GM21423 (cell line): Measurements from ENCODE around the gene SLC35F1.
A peak's percentile ranks its signal among the peaks of the same experiment; 100 is the strongest.

Source experiments
- ATAC-seq: cut with Tn5 transposase; IDR thresholded peaks from one replicate; pipeline ENCODE4 v1.9.1; 2021; ENCODE audit warnings: mild to moderate bottlenecking, moderate library complexity; ENCODE audit not compliant: unreplicated experiment

The SLC35F1 gene

DNA sequence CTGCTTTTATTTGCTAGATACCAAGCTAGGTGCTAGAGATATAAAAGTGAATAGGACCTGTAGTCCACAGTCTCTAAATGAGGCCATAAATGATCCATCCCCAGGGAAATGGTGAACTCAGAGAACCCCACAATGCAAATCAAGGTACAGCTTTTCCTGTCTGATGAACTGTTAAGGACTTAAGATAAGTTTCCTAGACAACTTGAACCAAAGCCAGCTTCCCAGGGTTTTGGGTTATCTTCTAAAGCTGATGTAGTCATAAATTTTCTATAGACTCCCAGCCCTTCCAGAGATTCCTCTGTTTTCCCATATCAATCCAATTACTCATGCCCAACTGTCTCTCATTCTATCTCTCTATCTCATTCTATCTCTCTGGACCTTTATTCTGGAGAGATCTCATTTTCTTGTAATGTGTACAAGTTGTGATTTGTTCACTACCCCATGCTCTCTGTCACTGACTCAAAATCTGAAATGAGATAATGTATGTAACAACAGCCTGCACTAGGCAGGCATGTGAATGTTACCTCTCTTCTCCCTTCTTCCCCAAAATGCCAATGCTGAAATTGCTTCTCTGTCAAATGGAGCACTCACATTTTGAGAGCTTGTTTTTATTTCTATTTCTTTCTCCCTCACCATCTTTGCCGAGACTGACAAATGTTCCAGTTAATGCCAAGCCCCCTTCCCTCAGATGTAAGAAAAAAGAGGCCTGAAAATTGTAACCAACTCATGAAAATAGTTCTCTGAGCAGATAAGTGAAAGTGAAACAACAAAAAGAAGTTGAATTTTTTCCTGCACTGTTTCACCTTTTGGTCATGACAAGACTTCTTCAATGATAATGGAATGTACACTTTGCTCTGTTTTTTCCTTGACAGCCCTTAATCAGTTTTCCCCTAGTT lies 279.9 kb downstream of the SLC35F1 start:
- peak; percentile 51 for ATAC-seq

DNA sequence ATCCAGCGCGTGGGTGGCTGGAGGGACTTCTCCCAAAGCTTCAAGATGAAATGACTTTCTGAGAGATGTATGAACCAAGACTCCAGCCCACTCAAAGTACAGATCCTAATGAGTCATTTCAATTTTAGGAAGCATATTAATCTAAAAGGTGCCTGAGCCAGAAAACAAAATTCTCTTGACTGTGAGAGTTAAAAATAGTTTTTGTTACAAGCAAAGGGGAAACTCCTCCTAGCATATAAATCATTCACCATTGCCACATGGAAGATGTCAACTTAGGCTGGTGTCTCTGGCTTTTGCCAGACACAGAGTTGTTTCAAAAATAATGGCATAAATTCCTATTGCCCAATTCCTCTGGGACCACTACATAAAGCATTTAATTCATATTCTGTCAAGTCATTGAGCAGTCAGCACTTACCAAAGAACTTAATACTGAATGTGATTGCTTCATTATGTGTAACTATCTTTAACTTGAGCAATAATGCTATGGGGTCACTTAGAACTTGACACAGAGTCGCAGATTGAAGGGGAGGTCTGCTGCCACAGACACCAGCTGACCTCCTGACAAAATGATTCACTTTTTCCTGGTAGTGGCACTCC lies 280.6 kb downstream of the SLC35F1 start:
- peak; percentile 40 for ATAC-seq

DNA sequence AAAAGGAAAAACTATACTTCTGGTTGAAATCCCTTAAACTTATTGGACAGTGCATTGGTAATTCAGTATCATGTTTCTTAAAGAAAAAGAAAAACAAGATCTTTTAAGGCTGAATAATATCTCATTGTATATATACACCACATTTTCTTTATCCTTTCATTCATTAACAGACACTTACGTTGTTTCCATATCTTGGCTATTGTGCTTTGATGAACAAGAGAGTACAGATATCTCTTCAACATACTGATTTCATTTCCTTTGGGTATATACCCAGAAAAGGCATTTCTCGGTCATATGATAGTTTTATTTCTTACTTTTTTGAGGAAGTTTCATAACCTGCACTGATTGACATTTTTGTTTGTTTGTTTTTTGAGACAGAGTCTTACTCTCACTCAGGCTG lies 281.5 kb downstream of the SLC35F1 start:
- ATAC-seq: no peak

DNA sequence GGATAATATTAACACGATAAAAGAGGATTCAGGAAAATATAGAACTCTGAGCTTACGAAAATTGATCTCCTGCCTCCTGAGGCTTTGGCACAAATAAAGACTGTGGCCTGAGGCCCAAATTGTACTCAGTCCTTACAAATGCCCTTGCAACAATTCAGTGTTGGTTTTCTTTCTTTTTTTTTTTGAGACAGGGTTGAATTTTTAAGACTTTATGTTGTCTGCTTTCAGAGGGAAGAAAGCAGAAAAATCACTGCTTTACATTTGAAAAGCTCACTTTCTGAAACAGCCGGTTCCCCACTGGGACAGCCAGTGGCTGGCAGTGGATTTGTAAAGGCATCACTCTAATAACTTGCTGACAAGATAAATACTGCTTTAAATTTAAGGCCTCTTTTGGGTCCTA lies 290.5 kb downstream of the SLC35F1 start:
- no peak for ATAC-seq

DNA sequence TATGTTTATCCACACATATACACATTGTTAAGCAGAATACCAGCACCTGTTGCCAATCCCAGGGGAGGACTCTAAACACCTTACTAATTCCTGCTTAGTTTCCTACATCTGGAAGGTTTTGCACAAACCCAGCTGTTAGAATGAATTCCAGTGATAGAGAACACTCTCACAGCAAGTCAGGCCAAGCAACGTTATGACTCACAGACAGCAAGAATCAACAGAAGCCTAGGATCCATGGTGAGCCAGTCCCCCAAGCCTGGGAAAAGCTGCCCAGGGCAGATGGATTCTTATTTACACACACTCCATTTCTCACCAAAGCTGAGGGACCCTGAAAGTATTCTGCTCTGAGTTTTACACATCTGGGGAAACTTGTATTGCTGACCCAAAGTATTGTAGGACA lies 291.7 kb downstream of the SLC35F1 start:
- ATAC-seq: no peak

DNA sequence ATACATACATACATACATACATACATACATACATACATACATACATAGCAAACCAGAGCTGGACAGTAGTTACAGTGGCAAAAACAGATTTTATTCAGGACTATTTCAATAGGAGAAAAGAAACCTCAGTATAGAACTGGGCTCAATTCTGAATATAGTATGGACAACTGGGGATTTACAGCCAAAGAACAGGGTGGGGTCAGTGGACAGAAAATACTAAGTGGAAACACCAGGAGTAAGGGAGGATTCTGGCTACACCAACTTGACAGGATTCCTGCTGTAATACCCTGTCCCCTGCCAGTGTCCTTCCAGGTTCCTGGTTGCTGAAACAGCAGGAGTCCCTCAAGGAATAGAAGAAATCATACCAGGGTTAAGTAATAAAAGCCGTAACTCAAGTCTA lies 293.1 kb downstream of the SLC35F1 start:
- no peak for ATAC-seq

DNA sequence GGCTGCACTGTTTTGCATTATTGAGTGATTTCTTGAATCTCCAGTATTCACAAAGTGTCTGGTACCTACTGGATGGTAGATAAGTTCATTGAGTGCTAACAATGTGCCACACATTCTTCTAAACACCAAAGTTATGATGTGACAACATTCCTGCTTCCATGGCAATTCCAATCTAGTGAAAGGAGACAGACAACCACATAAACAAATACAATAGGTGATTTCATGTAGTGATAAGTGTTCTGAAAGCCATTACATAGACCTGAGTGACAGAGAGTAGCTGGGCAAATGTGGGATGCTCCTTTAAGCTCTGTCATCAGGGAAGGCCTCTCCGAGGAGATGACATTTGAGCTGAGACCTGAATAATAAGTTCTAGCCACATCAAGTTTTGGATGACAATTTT lies 295.5 kb downstream of the SLC35F1 start:
- no peak for ATAC-seq

DNA sequence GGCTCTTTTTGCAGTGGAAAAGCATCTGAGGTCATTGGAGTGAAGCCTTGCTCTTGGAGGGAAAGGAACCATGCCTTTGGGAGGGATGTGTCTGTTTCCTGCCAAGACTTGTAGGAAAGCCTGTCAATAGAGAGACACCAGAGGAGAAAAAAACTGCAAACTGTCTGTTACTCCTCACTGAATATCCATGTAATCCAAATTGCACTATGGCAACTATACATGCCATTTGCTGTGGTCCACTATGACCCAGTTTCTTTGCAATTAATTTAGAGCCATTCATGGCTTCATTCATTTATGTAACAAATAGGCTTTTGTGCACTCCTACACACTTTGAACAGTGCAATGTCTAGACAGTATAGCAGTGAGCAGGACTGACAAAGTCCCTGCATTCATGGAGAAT lies 296.5 kb downstream of the SLC35F1 start:
- ATAC-seq: no peak

DNA sequence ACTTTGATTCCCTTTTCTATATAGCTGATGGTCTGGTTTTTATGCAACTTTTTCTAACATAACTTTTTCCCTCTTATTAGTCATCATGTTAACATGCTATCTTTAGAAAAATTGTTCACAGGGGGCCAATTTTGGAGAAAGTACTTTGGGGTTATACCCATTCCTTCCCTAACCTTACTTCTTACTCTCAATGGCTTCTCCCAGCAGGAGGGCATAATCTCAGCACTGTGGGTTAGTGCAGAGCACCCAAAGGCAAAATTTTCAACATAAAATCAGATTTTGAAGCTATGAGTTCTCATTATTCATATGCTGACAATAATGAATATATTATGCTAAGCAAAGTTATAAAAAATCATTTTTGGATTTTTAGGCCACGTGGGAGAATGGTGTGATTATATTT lies 299.2 kb downstream of the SLC35F1 start:
- ATAC-seq: no peak

DNA sequence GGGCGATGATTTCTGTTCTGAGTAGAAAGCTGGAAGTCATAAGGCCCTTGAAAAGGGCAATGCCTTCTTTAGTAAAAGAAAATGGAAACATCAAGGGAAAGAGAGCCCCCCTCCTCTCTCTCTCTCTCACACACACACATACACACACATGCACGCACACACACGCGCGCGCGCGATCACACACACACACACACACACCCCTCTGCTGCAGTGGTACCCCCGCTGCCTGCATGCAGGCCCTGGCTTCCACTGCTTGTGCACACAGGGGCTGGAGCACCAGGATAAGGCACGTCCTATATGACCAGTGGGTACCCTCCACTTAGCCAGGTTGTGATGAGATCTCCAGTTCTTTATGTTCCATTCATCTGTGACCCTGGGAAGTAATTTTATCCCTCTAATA lies 300.9 kb downstream of the SLC35F1 start:
- ATAC-seq: no peak

DNA sequence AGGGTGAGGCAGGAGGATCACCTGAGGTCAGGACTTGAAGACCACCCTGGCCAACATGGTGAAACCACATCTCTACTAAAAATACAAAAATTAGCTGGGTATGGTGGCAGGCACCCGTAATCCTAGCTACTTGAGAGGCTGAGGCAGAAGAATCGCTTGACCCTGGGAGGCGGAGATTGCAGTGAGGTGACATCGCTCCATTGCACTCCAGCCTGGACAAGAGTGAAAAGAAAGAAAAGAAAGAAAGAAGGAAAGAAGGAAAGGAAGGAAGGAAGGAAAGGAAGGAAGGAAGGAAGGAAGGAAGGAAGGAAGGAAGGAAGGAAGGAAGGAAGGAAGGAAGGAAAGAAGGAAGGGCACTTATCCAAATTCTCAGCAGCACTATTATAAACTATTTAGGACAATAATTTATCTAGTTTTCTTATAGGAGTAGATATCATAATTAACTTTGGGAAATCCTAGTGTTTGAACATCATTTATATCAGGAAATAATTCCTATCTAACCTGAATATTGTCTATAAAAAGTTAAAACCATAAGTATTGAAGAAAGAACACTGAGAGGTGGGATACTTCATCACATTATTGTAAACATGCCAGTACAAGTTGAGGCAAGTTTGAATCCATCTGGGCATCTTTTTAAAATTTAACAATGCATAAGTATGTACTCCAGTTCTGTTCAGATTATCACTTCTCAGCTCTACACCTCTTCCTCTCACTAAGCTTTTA lies 305.5 kb downstream of the SLC35F1 start:
- no peak for ATAC-seq

DNA sequence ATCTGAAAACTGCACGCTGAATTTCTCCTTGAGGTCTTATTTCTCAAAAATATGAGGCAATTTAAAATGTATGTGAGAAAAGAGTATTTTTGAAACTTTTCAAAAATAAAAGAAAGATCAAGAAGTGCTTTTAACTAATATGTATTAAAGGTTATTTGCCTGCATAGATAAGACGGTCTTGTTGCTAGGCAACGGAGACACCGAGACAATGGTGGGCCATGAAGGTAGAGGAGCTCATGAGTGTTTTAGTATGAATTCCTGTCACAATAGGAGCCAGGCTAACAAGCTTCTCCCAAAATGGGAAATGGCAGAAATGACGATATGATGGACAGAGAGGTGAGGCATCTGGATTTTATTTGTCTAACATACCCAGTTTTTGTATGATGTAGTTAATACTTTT lies 308.2 kb downstream of the SLC35F1 start:
- ATAC-seq: no peak

DNA sequence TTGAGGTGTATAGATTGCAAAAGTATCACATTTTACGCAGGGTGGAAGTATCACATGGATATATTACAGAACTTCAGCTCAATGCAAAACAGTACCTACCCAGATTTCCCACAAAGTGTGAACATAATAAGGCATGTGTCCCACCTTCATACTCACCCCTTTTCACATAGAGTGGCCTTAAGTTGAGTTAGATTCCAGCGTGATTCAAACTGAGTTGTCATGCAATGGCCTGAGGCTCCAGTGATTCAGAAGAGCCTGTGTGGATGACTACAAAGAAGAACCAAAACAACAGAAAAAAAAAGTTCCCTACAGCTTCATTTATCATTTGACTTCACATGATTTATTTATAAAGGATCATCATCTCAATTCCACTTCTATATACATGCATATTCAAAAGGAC lies 309.7 kb downstream of the SLC35F1 start:
- ATAC-seq: no peak

DNA sequence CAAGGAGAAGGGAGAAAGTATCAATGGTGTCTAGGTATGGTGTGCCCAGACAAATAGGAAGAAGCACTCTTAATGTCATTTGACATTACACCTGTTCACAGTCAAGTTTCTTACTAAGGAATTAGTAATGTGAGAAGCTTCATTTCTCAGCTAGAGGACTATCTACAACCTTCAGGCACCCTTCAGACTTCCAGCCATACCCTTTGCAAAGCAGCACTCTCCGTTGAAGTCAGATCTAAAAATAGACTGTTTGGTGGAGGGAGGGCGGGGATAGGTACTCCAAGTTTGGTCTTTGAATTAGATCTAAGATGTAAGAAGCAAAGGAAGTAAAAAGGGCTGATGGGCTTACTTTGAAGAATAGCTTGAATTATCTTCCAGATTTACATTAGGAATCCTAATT lies 311.1 kb downstream of the SLC35F1 start:
- ATAC-seq: no peak

DNA sequence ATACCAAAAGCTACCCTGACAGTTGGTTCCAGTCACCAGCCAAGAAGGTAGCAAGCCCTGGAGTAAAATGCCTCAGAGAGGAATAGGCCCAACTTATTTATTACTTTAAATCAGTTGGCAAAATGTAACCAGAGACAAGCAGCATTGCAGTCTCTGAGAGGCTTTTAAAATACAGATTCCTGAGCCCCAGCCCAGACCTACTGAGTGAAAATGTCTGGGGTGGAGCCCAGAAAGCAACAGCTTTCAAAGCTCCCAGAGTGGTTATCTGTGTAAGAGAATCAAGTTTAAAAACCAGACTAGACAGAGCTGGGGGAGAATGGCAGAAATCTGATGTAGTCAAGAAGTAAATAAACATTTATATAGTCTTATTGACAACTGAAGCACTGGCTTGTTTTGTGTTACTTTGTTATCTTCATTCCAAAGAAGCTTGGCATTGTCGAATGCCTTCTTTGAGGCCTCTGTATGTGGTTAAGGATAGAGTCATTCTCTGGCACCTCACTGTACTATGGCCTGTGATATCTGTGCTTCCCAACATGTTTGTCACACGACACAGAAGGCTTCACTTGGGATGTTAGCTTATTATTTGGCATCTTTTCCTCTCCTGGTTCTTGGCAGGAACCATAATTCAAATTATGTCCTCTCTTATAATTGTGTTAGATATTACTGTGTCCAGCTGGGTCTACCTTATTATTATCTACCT lies 313.5 kb downstream of the SLC35F1 start:
- ATAC-seq: no peak

DNA sequence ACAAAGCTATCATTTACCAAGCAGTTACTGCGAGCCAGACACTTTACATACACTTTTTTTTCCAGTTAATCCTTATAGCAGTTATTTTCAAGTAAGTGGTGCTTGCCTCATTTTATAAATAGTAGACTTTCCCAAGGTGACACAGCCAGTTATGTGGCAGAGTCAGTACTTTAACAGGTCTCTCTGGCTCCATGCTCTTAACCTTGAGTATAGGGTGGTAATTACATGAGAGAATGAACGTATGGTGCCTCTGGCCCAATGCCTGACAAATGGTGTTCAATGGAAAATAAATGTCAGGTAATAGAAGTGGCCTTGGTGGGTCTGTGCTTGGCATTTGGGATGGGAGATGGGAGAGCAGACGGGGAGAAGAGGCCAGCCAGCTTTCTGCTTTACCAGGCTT lies 316.3 kb downstream of the SLC35F1 start:
- ATAC-seq: no peak

DNA sequence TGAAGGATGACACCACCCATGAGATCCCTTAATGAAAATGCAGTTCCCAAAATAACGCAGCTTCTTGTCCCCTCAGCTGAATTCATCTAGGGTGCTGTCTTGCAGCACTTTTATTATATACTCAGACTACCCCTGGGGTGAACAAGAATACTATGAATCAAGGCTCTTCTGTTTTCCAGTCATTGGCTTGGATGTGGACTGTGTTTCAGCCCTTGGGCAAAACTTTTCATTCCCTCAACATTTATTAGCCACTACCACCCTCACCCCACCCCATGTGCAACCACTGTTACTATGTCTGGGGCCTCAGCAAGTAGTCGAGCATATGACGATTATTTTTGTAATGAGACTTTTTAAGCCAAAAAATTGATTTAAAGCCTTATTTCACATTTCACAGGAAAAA lies 321.8 kb downstream of the SLC35F1 start:
- no peak for ATAC-seq

DNA sequence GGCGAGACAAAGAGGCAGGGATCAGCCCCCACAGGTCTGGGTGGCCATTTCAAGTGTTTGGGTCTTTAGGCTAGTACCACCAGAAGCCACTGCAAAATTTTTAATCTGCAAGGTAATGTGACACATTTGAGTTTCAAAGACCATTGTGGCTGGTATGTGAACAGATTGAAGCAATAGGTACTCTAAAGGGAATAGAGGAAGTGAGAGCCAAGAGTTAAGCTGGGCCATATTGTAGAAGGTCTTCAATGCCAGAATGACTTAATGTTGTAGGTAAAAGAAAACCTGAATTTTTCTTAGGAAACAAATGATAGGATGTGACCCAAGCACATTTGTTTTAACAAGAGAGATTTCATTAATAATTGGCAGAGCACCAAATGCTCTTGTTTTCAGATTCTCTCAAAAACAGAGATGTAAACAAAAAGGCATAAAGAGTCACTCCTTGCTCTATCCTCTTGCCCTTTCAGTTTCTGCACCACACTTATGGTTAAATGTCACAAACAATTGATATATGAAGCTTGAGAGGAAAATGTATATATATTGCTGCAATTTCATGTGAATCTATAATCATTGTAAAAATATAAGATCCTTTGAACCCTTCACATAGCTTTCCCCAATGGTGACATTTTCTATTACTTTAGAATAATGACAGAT lies 333.9 kb downstream of the SLC35F1 start:
- ATAC-seq: peak; percentile 73

DNA sequence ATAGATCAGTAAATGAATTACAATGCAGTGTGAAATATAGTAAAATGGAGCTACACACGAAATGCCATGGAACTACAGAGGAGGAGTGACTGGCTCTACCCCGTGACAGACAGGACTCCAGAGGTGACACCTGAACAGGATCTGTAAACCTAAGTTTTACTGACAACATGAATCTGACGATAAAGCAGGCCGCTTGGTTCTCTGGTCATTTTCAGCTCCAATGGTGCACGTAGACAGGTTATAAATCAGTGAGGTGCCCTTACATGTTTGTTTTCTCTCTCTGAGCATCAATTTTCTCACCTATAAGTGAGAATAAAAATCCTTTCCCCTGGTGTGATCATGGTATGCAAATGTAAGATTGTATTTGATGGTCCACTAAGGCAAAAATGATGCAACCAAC lies 339.3 kb downstream of the SLC35F1 start:
- ATAC-seq: no peak

DNA sequence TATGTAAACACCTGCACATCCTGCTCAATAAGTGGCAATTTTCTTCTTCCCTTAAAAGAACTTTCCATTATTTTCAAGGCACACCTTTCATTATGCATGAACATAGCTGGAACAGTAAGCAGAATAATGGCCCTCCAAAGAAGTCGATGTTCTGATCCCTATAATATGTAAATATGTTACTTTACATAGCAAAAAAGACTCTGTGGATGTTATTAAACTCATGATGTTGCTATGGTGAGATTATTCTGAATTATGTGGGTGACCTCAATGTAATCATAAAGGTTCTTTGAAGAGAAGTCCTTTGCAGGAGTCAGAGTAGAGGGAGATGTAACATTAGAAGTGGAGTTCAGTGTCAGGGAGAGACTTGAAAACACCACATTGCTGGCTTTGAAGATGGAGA lies 341.1 kb downstream of the SLC35F1 start:
- ATAC-seq: no peak

DNA sequence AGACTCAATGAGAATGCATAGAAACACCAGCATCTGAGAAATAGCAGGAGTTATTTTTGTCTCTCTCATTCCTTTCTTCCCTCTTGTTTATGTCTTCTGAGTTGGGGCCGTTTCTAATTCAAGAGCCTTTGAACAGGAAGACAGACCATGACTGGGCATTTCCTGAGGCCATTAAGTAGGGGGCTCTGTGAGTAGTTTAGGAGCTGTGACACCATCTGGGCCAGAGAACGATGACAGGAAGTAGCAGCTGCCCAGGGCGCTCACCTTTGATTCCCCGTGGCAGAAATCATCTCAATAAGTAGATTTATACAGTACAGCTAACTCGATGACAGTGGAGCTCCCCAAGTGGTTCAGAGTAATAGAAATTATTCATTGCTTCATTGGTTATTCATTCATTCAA lies 342.6 kb downstream of the SLC35F1 start:
- no peak for ATAC-seq
